ENCODE results near the gene PRR5L. TPM values are rescaled to one million over a fixed set of nuclear protein-coding genes. Genes with fewer than 3 reads are reported as not detected.

PRR5L gene
- total RNA-seq, 1 donor: 0.54 TPM

- DNase-seq (ENCODE audit: low read depth): no peak
- H3K4me3 ChIP-seq (ENCODE audit: low read depth, low read length): no peak overlapping the region
- no peak for TF ChIP-seq CTCF (IDR thresholded peaks at IDR 0.05; ENCODE audit: insufficient read depth, low read length)
Observed at GRCh38 chr11:36367806-36368680, 72.0 kb downstream of the PRR5L start.

GRCh38 chr11:36371181-36371580, 75.1 kb downstream of the PRR5L start:
- DNase-seq (ENCODE audit: low read depth): no peak
- no peak for TF ChIP-seq CTCF (IDR thresholded peaks at IDR 0.05; ENCODE audit: insufficient read depth, low read length)
- no peak overlapping the region for H3K4me3 ChIP-seq (ENCODE audit: low read depth, low read length)

- no peak for TF ChIP-seq CTCF (IDR thresholded peaks at IDR 0.05; ENCODE audit: insufficient read depth, low read length)
- no peak for DNase-seq (ENCODE audit: low read depth)
- no peak overlapping the region for H3K4me3 ChIP-seq (ENCODE audit: low read depth, low read length)
Observed at GRCh38 chr11:36371590-36371989, 75.5 kb downstream of the PRR5L start.

GRCh38 chr11:36372101-36372771, 76.1 kb downstream of the PRR5L start:
- TF ChIP-seq CTCF (IDR thresholded peaks at IDR 0.05; ENCODE audit: insufficient read depth, low read length): no peak
- no peak overlapping the region for H3K4me3 ChIP-seq (ENCODE audit: low read depth, low read length)
- peak; percentile 95 for DNase-seq (ENCODE audit: low read depth)

GRCh38 chr11:36373016-36374010, 77.2 kb downstream of the PRR5L start:
- peak; percentile 36 for DNase-seq (ENCODE audit: low read depth)
- H3K4me3 ChIP-seq (ENCODE audit: low read depth, low read length): no peak overlapping the region
- no peak for TF ChIP-seq CTCF (IDR thresholded peaks at IDR 0.05; ENCODE audit: insufficient read depth, low read length)

GRCh38 chr11:36374726-36375125, 78.6 kb downstream of the PRR5L start:
- no peak for DNase-seq (ENCODE audit: low read depth)
- no peak for TF ChIP-seq CTCF (IDR thresholded peaks at IDR 0.05; ENCODE audit: insufficient read depth, low read length)
- H3K4me3 ChIP-seq (ENCODE audit: low read depth, low read length): no peak overlapping the region

All from fibroblast of the aortic adventitia (primary cell).